ENCODE data around the gene MICAL2. TPM values are rescaled to one million over a fixed set of nuclear protein-coding genes. Genes with fewer than 3 reads are reported as not detected.
A peak's percentile ranks its signal among the peaks of the same experiment; 100 is the strongest.

MICAL2 gene
- total and polyA plus RNA-seq, 2 of the 8 experiments (the other 6 are each of a cell fraction or from before 2014, with no cell fraction given) = 1.3 to 4.1 TPM

DNA sequence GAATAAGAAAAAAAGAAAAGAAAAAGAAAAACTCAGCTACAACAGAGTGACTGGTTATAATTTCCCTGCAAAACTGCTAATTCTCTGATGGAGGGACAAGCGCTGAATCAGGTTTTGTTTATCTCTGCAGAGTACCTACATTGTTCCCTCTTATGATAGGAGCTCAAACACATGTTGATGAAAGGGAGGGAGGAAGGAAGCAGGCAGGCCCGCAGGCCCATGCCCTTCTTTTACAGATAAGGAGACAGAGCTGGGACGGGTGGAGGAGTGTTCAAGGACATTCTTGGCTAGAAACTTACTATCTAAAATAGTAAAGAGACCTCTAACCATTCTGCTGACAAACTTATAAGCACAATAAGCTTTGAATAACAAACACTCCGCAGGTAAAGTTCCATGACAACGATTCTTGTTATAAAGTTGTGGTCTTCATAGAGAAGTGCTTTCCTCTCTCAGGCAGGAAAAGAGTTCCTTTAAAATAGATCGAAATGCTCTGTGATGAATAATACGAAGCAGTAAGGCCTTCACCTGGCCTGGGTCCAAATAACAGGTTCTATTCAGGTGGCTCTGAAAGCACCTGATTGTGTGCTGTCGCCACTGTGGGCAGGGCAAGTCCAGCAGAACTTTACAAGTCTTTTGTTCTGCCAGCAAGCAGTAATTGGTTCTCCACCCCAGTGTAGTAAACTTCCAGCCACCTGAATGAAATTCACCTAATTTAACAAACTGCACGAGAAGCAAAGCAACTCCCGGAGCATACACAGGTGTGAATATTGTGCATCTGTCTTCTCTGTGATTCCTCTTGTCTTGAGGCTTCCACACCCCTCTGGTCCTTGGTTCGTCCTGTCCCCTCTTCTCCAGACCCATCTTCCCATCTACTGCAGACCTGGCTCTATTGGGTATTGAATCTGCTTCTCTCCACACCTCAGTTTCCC is 15.3 kb upstream of the MICAL2 start:
- Histone ChIP-seq H2BK20ac (ENCODE audit: low read length) (0 out of 2 replicates have a peak overlapping the region, but pooled peaks have one; percentile 44), H3K79me2 (ENCODE audit: control insufficient read depth in 1 of 2, insufficient read depth in 2 of 2, low read length in 2 of 2) (no peaks in the 10 kb centered on the region), H3K9ac (replicated peaks in 1 of 4; ENCODE audit: extremely low read depth in 1 of 4, low read depth in 3 of 4, low read length in 3 of 4) (no peak overlapping the region; a peak in 1 of 7 replicates), H4K20me1 (replicated peaks in 1 of 2; ENCODE audit: control insufficient read depth in 1 of 2, insufficient read depth in 2 of 2, low read length in 2 of 2) (no peaks in the 10 kb centered on the region), H3K14ac (ENCODE audit: insufficient read length) (no peak overlapping the region), H4K5ac (ENCODE audit: insufficient read length, low read depth, low read length) (no peak overlapping the region), H3K4me1 (replicated peaks in 1 of 4; ENCODE audit: control insufficient read depth in 3 of 4, insufficient read depth in 4 of 4, low read length in 3 of 4) (peaks cover 3 to 14% (median 11%) of the 10 kb centered on the region in 4 experiments; a peak in 6 of 7 replicates), H3K23me2 (ENCODE audit: low read depth, low read length) (no peaks in the 10 kb centered on the region), H3K18ac (ENCODE audit: extremely low read depth, low read length) (0 out of 2 replicates have a peak overlapping the region, but pooled peaks have one; percentile 4), H3K4me2 (ENCODE audit: insufficient read depth in 1 of 2, low read depth in 2 of 2, low read length in 2 of 2) (no peak overlapping the region), H4K8ac (ENCODE audit: extremely low read depth, insufficient read depth, low read length) (no peak overlapping the region), H3K4me3 (ENCODE audit: extremely low read depth in 1 of 4, insufficient read depth in 2 of 4, low read depth in 3 of 4, low read length in 4 of 4) (no peak overlapping the region), H3K36me3 (ENCODE audit: control insufficient read depth in 2 of 4, insufficient read depth in 4 of 4, low read length in 3 of 4) (no peaks in the 10 kb centered on the region), H2BK12ac (ENCODE audit: low read depth, low read length) (no peak overlapping the region), H3K9me3 (ENCODE audit: insufficient read depth in 2 of 2, low read depth in 1 of 2, low read length in 1 of 2) (no peaks in the 10 kb centered on the region), H3K4ac (replicated peaks; ENCODE audit: insufficient read length, low read depth, low read length) (no peak overlapping the region), H3K79me1 (ENCODE audit: low read depth, low read length) (no peaks in the 10 kb centered on the region), H3K27ac (ENCODE audit: low read depth, low read length) (no peak overlapping the region), H3K27me3 (replicated peaks in 1 of 4; ENCODE audit: control insufficient read depth in 3 of 4, extremely low read depth in 1 of 4, insufficient read depth in 3 of 4, low read length in 3 of 4) (no peaks in the 10 kb centered on the region), H4K91ac (replicated peaks; ENCODE audit: insufficient read length, low read length) (no peak overlapping the region), H2BK5ac (ENCODE audit: low read depth, low read length) (no peak overlapping the region), H3K56ac (replicated peaks; ENCODE audit: insufficient read length, low read depth, low read length) (no peak overlapping the region), H3K23ac (ENCODE audit: insufficient read length) (no peak overlapping the region), H2BK15ac (ENCODE audit: low read length) (peak overlapping the region; percentile 90; the same call in 1 of the 2 replicates), H2AFZ (ENCODE audit: low read length) (no peak overlapping the region), H2BK120ac (replicated peaks; ENCODE audit: low read depth, low read length) (no peak overlapping the region), H2AK5ac (ENCODE audit: low read depth, low read length) (no peak overlapping the region)
- 67% methylated on average over 11 of the region's 11 CpGs; no CpG with 5 or more reads in 1 of the 2 experiments for WGBS, 2 experiments (ENCODE audit: extremely low coverage in 1 of 2, insufficient coverage in 1 of 2, insufficient read length in 1 of 2, insufficient replicate concordance in 2 of 2, low coverage in 1 of 2, low lambda C conversion rate in 2 of 2, missing lambda C conversion rate in 1 of 2)
- POLR2A ChIA-PET (ENCODE audit: partially characterized antibody) = no interaction called here
- DNase-seq (ENCODE audit: low read depth in 1 of 2, low spot score in 2 of 2) = no peak
- no peak for FAIRE-seq
- TF ChIP-seq KDM4A (IDR thresholded peaks at IDR 0.05; ENCODE audit: low read depth, low read length, severe bottlenecking) (no peak), RAD21 (IDR thresholded peaks at IDR 0.05 in 1 of 2, conservative IDR thresholded peaks at IDR 0.05 in 1 of 2; ENCODE audit: low read depth in 2 of 2, low read length in 2 of 2) (no peak), HDAC6 (IDR thresholded peaks at IDR 0.05; ENCODE audit: low read depth, low read length) (no peak), RFX5 (IDR thresholded peaks at IDR 0.05; ENCODE audit: borderline replicate concordance, low read depth, low read length) (no peak), PHF8 (conservative IDR thresholded peaks at IDR 0.05; ENCODE audit: low read depth, low read length) (no peak)
- TF ChIP-seq, protein P1, sequence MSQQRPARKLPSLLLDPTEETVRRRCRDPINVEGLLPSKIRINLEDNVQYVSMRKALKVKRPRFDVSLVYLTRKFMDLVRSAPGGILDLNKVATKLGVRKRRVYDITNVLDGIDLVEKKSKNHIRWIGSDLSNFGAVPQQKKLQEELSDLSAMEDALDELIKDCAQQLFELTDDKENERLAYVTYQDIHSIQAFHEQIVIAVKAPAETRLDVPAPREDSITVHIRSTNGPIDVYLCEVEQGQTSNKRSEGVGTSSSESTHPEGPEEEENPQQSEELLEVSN (IDR thresholded peaks at IDR 0.05) = peak; percentile 29; the same call in 1 of the 2 replicates
- CTCF ChIA-PET (ENCODE audit: partially characterized antibody) = interaction anchor here (0.6 to 1.8 kb wide), 9 partner anchors 8 to 189 kb away, joined by 3 to 5 read pairs (median 4); no protein-coding TSS in a partner anchor

Data from H1 (cell line).